MCF 10A (cell line): ENCODE measurements around the gene TEDC2. TPM values are rescaled to one million over a fixed set of nuclear protein-coding genes. Genes with fewer than 3 reads are reported as not detected.
A peak's percentile ranks its signal among the peaks of the same experiment; 100 is the strongest.

Experiments
- Bru-seq: library from RNA; stranded (reverse); fragments of 400-500 nt; gene quantifications from one replicate; lab custom pipeline; 2021; lab: Mats Ljungman, UMichigan
- BruChase-seq, 2 experiments: library from RNA; stranded (reverse); fragments of 400-500 nt; gene quantifications; one replicate each; lab custom pipeline; 2021; lab: Mats Ljungman, UMichigan
- BruUV-seq: library from RNA; stranded (reverse); fragments of 400-500 nt; replicated peaks from 2 replicates; lab custom pipeline; 2021; lab: Mats Ljungman, UMichigan
- CTCF ChIA-PET: fragments of 300-600 bp; sonication (Branson Sonifier 250); formaldehyde crosslinking; extraction: SDS; loops from one replicate; lab custom pipeline; 2021; ENCODE audit warnings: antibody characterized with exemption, inconsistent platforms; lab: Yijun Ruan, JAX
- POLR2A ChIA-PET: fragments of 300-600, 350-650 bp; sonication (Branson Sonifier 250); formaldehyde crosslinking; extraction: SDS; loops from one replicate; lab custom pipeline; 2020; ENCODE audit warnings: antibody characterized with exemption, inconsistent platforms; lab: Yijun Ruan, JAX
- DNase-seq: peaks from one replicate; pipeline ENCODE4 v3.0.0-alpha.2; 2018; ENCODE audit not compliant: unreplicated experiment
- H3K27ac Mint-ChIP-seq: one replicate; pipeline ENCODE4 v1.8.0; 2022; ENCODE audit warnings: mild to moderate bottlenecking, low read depth, mixed read lengths; ENCODE audit not compliant: unreplicated experiment
- H3K27me3 Mint-ChIP-seq: one replicate; pipeline ENCODE4 v1.8.0; 2022; ENCODE audit warnings: mixed read lengths; ENCODE audit not compliant: insufficient read depth, unreplicated experiment
- H3K36me3 Mint-ChIP-seq: one replicate; pipeline ENCODE4 v1.8.0; 2022; ENCODE audit warnings: mild to moderate bottlenecking, moderate library complexity, mixed read lengths; ENCODE audit not compliant: insufficient read depth, unreplicated experiment
- H3K4me1 Mint-ChIP-seq: one replicate; pipeline ENCODE4 v1.8.0; 2022; ENCODE audit warnings: mixed read lengths; ENCODE audit not compliant: insufficient read depth, unreplicated experiment
- H3K4me3 Mint-ChIP-seq: one replicate; pipeline ENCODE4 v1.8.0; 2022; ENCODE audit warnings: mild to moderate bottlenecking, moderate library complexity, mixed read lengths; ENCODE audit not compliant: unreplicated experiment
- H3K9me3 Mint-ChIP-seq: one replicate; pipeline ENCODE4 v1.8.0; 2022; ENCODE audit warnings: mixed read lengths; ENCODE audit not compliant: unreplicated experiment
- CTCF ChIP-seq: fragments of 200-600 bp; IDR thresholded peaks from one replicate; pipeline ENCODE4 v1.8.0; 2022; ENCODE audit warnings: antibody characterized with exemption, mild to moderate bottlenecking; ENCODE audit not compliant: unreplicated experiment
- intact Hi-C: fragments of 100-400 bp; cut with micrococcal nuclease; formaldehyde crosslinking; loops from 2 replicates; pipeline ENCODE4 v1.14.1; 2022
- long read RNA-seq: library from polyadenylated mRNA; stranded (forward); transcript quantifications from one replicate; pipeline ENCODE4 v2.0.0, GENCODE V29; 2022
- total RNA-seq: library from RNA; stranded (reverse); gene quantifications from 2 replicates; pipeline ENCODE4 v1.2.3, GENCODE V29; 2022

The TEDC2 gene
- total RNA-seq (3.5 and 6.9 TPM in 2 replicates), Bru-seq, nascent RNA (percentile 21 among the genes with signal in this experiment), BruChase-seq, experiment 1, labeled RNA remaining after a 6-hour chase (percentile 29 among the genes with signal in this experiment), BruChase-seq, experiment 2, labeled RNA remaining after a 2-hour chase (percentile 29 among the genes with signal in this experiment)
- long read RNA-seq, transcript TEDC2-202 (9 exons, 1,709 nt) = major isoform, 5 of 9 reads
- long read RNA-seq, partial matches to known transcripts = 0 of 9 reads
- long read RNA-seq, other reads (novel, unspliced or antisense) = 3 of 9 reads

GRCh38 chr16:2459647-2460390 is at the start of gene TEDC2:
Gene TEDC2 (plus strand): TSS chr16:2460109. CDS start chr16:2460145, 36 bp downstream.
- POLR2A ChIA-PET = interaction anchor here (0.7 to 2.0 kb wide), 11 partner anchors 8 to 1671 kb away, joined by 3 to 11 read pairs (median 4); partner anchors contain the start of genes AMDHD2, ATP6V0C, CCNF and CHTF18
- intact Hi-C loops = no loop called here
- peak within 1 kb of the TSS; percentile 77 for H3K4me3 Mint-ChIP-seq
- peak within 1 kb of the TSS; percentile 82 for H3K27ac Mint-ChIP-seq
- BruUV-seq = no TSS peak
- no peaks in the 10 kb centered on the region for H3K27me3 Mint-ChIP-seq
- TF ChIP-seq CTCF = no peak
- peaks cover 7% of the 10 kb centered on the region for H3K4me1 Mint-ChIP-seq
- peak; percentile 96 for DNase-seq
- no peaks in the 10 kb centered on the region for H3K9me3 Mint-ChIP-seq
- CTCF ChIA-PET = no interaction called here
- peaks cover 12% of the 10 kb centered on the region for H3K36me3 Mint-ChIP-seq

- BruUV-seq = no TSS peak
- peaks cover 7% of the 10 kb centered on the region for H3K4me1 Mint-ChIP-seq
- POLR2A ChIA-PET = no interaction called here
Measured at GRCh38 chr16:2415085-2415484, 44.8 kb upstream of the TEDC2 start.

GRCh38 chr16:2420035-2420434 is 39.9 kb upstream of the TEDC2 start:
- no peak for DNase-seq
- no peak overlapping the region for H3K27ac Mint-ChIP-seq
- intact Hi-C loops = no loop called here
- H3K4me1 Mint-ChIP-seq = peaks cover 7% of the 10 kb centered on the region
- TF ChIP-seq CTCF = no peak
- no peaks in the 10 kb centered on the region for H3K27me3 Mint-ChIP-seq
- H3K36me3 Mint-ChIP-seq = no peaks in the 10 kb centered on the region
- BruUV-seq = no TSS peak
- H3K4me3 Mint-ChIP-seq = no peak overlapping the region
- POLR2A ChIA-PET = no interaction called here
- no peaks in the 10 kb centered on the region for H3K9me3 Mint-ChIP-seq
- CTCF ChIA-PET = no interaction called here

More at GRCh38 chr16:2415085-2415484, 44.8 kb upstream of the TEDC2 start:
- peaks cover 26% of the 10 kb centered on the region for H3K27me3 Mint-ChIP-seq
- H3K9me3 Mint-ChIP-seq = no peaks in the 10 kb centered on the region
- no peak overlapping the region for H3K27ac Mint-ChIP-seq
- H3K36me3 Mint-ChIP-seq = no peaks in the 10 kb centered on the region
- no peak for DNase-seq
- CTCF ChIA-PET = no interaction called here
- intact Hi-C loops = no loop called here
- H3K4me3 Mint-ChIP-seq = no peak overlapping the region
- TF ChIP-seq CTCF = no peak
